ENCODE results near the gene FAM25A.

The FAM25A gene

GRCh38 chr10:87059401-87059800, 39.3 kb downstream of the FAM25A start:
- H3K4me3 ChIP-seq (ENCODE audit: low read depth, low read length) = no peak overlapping the region

- no peak overlapping the region for H3K4me3 ChIP-seq (ENCODE audit: low read depth, low read length)
Observed at GRCh38 chr10:87060280-87060928, 40.3 kb downstream of the FAM25A start.

- no peak overlapping the region for H3K4me3 ChIP-seq (ENCODE audit: low read depth, low read length)
Observed at GRCh38 chr10:87064651-87065050, 44.6 kb downstream of the FAM25A start.

GRCh38 chr10:87066178-87066577, 46.1 kb downstream of the FAM25A start:
- no peak overlapping the region for H3K4me3 ChIP-seq (ENCODE audit: low read depth, low read length)

GRCh38 chr10:87066865-87067264, 46.8 kb downstream of the FAM25A start:
- H3K4me3 ChIP-seq (ENCODE audit: low read depth, low read length) = no peak overlapping the region

- no peak overlapping the region for H3K4me3 ChIP-seq (ENCODE audit: low read depth, low read length)
Observed at GRCh38 chr10:87068281-87068680, 48.2 kb downstream of the FAM25A start.

- no peak overlapping the region for H3K4me3 ChIP-seq (ENCODE audit: low read depth, low read length)
Observed at GRCh38 chr10:87072449-87072848, 52.4 kb downstream of the FAM25A start.

All from iPS-11a (cell line).